NCI-H2107 (cell line): ENCODE results near the gene CPNE2.

Experiments used
- DNase-seq: peaks from one replicate; lab custom pipeline; 2025; lab: John Stamatoyannopoulos, UW

CPNE2 gene

DNA sequence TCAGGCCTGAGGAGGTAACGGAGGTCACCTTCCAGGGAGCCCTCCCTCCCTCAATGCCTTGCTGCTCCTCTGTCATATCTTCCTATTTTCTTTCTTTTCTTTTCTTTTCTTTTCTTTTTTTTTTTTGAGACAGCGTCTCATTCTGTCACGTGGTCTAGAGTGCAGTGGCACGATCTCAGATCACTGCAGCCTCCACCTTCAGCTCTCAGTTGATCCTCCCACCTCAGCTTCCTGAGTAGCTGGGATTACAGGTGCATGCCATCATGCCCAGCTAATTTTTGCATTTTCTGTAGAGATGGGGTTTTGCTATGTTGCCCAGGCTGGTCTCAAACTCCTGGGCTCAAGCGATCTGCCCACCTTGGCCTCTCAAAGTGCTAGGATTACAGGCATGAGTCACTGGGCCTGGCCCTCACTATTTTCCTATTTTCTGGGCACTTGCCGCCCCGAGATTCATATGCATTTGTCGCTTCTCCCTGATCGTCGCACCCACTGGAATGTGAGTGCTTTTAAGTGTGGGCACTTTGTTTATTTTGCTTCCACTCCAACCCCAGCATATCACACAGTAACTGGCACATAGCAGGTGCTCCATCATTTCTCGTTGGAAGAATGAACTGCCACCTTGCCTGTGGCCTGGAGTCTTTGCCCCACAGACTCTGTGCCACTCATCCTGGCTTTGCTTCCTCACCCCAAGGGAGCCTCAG is 31.7 kb downstream of the CPNE2 start:
- no peak for DNase-seq

DNA sequence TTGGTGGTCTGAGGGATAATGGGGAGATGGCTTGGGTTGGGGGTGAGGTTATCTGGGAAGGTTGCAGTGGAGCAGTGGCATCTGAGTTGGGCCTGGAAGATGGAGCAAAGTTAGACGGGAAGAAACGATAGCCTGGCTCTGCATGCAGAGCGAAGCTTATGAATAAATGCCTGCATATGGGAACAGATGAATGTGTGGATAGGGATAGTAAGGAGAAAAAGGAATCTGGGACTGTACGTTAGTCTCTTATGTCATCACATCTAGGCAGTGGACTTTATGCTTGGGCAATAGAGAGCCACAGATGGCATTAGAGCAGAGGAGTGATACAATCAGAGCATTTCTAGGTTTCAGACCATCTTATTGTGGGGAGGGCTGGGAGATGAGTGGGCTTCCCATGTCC is 33.0 kb downstream of the CPNE2 start:
- DNase-seq, result no peak

DNA sequence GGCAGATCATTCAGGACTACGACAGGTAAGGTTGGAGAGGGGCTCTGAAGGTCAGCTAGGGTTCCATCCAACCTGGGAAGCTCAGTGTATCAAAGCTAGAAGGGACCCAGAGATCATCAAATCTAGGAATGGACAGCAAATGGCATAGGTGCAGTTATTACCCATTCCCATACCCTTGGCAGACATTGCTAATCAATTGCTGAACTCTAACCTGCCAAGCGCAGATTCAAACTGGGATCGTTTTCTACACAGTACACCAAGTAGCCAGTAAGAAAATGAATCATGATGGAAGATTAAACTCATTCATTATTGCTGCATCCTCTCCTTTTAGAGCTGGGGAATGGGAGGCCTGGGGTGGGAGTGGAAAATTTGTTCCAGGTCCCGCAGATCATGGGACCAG is 33.6 kb downstream of the CPNE2 start:
- no peak for DNase-seq

DNA sequence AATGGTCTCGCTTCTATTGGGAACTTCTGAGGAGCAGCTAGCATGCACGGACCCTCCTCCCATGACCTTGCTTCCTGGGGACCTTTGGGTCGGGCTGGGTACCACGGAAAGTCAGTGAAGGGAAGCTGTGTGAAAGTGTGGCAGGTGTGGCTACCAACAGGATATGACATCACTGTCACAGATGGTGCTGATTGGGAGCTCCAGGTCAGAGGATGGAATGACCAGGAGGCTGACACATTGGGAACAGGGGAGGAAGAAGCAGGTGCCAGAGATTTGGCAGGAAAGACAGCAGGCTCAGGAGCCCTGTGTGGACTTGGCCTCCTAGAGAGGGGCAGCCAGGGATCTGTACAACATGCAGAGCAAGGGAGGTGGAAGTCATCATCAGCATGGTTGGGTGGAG is 34.0 kb downstream of the CPNE2 start:
- no peak for DNase-seq

DNA sequence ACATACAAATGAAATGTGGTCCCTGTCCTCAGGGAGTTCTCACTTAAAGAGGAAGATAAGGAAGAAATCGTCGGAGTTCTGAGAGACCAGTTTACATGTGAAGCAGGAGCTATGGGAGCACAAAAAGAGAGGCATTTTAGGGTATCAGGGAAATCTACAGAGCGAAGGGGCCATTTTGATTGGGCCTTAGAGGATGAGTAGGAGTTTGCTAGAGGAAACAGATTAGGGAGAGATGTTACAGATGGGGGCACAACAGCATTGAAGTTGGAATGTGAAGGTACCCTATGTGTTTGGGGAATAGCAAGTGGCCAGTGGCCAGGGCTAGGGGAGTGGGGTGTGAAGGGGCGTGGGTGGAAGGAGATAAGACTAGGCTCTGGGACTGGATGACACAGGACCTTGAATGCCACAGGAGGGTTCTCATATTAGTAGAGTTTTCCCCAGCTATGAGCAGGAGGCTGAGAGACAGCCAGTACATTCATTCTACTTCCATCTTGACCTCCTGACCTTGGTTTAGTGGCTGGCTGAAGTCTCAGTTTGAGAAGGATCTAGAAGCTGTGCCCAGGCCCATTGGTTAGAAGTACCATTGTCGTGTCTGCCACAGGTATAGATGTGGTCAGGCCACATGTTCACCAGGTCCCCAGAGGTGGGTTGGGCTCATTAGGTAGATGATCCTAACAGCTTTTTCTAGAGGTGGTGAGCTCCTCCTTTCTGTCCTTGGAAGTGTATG is 34.8 kb downstream of the CPNE2 start:
- DNase-seq, result no peak

DNA sequence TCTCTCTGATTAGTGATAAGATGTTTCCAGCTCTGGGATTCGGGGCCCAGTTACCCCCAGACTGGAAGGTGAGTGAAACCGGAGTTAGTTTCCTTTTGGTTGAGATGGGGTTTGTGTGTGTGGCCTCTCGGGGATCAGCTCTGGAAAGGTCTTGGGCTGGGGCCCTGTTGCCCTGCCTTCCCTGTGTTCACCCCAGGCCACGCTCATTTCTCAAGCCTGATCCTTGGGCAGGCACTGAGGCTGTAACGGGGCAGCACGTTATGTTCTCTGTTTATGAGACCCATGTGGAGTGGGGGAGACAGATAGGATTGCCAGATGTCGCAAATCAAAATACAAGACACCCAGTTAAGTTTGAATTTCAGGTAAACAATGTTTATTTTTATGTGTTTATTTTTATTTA is 35.5 kb downstream of the CPNE2 start:
- DNase-seq, result no peak

DNA sequence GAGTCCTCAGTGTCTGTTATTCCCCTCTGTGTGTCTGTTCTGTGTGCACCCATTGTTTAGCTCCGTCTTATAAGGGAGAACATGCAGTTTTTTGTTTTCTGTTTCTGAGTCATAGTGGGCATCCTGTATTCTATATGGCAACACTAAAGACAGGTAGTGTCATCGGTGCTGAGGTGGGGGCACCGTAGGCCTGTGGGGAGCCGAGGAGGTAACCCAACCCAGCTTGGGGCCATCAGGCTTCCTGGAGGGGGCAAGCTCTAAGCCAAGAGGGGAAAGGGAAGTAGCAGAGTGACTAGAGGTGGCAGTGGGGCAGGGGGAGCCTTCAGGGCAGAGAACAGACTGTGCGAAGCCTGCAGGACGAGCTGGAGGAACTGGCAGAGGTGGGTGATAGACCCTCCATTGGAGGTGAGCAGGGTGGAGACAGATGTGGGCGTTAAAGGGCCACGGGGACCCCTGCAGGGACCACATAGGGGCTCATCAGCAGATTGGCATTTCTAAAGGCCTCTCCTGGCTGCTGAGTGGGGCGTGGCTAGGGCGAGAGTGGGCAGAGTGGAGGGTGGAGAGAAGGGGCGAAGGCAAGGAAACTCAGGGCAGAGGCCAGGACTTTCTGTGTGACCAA is 36.5 kb downstream of the CPNE2 start:
- DNase-seq, result no peak

DNA sequence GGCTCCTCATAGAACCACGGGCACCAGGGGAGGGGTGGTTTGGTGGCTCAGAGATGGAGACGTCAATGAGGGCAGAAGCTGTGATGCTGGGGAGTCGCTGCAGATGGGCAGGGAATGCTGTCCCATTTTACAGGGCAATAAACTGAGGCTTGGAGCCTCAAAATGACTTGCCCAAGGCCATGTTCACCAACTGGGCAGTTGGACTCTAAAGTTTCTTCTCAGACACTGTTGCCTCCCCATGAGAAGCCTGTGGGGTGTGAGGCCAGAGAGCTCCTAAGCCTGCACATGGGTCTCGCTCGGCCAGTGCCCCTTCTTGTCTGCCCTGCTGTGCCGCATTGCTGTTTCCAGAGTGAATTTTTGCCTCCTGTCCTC is 38.6 kb downstream of the CPNE2 start:
- DNase-seq, result no peak

DNA sequence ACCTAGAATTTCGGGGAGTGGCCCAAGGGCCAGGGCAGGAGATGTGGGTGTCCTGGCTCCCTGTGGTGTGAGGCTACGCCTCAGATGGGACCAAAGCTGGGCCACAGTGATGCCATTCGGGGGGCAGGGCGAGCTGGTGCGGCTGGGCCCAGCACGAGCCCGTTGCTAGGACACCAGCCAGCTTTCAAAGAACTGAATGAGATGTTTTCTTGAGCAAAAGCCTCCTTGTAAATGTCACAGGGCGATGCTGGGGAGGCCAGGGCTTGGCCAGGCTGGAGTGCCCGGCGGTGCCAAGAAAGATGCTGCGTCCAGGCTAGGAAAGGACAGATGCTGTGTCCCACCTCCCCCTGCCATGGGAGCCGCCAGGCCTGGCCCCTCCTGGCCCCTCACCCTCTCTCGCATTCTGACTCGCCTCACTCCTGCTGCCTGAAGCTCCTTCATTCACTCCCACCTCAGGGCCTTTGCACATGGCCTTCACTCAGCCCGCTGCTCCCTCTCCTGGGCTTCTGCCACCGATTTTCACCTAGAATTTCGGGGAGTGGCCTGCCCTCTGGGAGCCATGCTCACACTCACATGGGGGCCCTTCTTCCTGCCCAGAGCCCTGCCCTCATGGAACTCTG is 39.1 kb downstream of the CPNE2 start:
- no peak for DNase-seq

DNA sequence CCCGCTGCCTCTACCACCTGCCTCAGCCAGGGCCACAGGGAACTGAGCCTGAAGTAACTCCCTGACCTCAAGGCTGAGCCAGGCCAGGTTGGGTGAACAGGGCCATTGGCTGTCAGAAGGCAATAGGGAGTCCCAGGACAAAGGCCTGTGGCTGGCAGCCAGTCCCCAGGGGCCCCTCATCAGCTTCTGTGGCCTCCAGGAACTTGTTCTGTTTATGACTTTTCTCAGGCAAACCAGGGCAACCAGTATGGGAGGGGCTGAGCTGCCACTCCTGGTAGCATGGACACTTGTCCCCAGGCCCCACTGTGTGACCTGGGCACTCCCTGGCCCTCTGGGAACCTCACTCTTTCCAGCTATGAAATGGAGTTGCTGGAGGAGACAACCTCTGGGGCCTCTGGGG is 40.1 kb downstream of the CPNE2 start:
- no peak for DNase-seq

DNA sequence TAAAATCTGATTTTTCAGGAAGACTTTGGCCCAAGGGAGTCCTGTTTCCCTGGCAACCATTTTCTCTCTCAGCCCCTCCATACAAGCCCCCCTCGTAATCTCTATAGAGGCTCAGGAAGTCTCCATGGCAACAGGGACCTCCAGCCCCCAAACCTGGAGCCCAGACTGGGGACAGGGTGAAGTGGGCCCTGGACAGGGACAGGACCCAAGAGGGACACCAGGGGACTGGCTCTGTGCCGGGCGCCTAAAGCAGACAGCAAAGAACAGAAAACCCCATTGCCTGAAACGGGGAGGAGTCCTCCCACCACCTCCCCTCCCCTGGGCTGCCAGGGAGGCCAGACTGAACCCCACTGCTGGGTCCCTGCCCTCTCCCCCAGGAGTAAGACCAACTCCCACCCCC is 40.6 kb downstream of the CPNE2 start:
- no peak for DNase-seq

DNA sequence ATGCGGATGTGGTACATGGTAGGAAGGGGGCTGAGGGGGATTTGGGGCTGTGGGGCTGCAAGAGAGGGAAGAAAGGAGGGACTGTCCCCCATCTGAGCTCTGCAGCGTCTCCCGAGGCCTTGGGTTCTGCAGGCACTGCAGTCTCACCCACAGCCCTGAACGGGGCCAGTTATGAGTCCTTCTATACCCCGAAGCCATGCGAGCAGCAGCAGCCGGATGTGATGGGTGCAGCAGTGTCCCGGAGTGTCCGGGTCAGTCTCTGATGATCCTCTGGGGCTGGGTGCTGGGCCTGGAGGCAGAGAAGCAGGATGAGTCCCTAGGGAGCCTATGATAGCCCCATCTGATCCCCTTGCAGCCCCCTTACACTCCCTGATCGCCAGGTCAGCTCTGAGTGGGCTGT is 41.5 kb downstream of the CPNE2 start:
- no peak for DNase-seq

DNA sequence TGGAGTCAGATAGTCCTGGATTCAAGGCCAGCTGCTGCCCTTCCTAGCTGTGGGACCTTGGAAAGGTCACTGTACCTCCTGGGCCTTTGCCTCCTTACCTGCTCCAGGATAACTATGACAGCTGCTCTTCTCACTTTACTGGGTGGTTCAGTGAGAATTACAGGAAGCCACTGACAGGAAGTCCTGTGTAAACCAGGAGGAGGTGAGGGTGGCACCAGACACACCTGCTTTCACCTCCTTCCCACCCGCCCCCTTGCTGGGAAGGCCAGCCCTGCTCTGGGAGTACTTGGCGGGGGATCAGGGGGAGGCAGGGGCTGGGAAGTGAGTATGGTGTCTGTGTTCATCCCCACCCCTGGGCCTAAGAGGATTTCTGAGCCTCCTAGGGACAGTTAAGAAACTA is 42.6 kb downstream of the CPNE2 start:
- DNase-seq, result no peak

DNA sequence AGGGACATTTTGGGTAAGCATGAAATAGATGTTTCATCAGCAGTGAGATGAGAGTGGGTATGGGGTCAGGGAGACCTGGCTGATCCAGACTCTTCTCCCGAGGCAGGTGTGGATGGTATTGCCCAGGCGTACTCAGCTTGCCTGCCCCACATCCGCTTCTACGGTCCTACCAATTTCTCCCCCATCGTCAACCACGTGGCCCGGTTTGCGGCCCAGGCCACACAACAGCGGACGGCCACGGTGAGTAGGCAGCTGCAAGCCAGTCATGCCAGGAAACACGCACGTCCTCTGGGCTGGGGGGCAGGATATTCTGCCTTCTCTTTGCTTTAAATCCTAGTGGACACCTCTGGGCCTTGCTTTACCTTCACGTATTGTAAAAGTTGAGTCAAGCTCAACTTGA is 44.7 kb downstream of the CPNE2 start:
- DNase-seq, result no peak

DNA sequence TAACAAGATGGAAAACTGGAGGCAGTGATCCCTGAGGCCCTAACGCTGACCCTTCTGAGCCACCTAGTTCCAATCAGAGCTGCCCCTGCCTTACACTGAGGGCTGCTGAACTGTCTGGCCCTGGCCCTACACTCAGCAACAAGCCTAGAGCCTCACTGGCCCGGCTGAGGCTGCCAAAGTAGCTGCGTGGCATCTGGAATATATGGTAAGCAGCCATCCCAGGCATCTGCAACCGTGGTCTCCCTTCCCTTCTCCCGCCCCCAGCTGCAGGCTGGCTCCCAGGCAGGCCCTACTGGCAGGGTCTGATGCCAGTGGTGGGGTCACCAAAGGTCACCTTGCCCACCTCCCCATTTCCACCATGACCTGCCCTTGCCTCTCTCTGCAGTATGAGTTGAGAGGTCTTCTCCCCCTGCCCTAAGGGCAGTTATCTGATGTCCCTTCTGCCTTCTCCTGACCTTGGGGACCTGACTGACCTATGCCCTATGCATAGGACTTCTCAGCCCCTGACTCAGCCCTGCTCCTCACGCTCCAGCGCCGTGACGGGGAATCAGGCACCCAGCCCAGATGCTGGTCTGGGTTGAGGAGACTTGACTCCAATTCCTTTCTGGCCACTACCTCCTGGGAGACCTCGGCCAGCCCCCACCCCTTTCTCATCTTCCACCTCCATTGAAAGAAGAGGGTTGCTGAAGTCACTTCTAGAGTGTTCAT is 45.3 kb downstream of the CPNE2 start:
- no peak for DNase-seq

DNA sequence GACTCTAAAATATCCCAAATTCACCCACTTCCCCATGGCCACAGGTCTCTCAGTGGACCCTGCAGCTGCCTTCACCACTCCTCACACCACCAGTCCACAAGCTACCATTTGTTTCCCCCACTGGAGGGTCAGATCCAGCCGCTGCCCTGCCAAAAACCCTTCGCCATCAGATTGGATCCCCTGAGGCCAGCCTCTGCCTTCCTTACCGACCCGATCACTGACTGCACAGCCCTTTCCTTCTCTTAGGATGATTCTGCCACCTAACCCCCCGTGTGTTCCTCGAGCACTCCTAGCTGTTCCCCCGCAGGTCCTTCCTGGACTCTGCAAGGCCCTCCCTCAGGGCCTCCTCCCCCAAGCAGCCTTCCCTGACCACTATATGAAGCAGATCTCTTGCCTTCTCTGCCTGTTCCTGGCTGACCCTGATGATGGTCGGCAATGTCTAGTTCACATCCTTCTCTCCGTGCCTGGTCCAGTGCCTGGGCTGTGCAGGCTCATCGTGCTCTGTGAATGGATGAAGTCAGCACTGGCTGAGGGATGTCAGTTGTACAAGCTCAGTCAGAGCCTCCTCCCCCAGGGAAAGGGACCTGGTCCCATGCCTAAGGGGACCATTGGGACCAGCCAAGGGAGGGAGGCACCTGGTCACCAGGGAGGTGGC is 46.0 kb downstream of the CPNE2 start:
- no peak for DNase-seq

DNA sequence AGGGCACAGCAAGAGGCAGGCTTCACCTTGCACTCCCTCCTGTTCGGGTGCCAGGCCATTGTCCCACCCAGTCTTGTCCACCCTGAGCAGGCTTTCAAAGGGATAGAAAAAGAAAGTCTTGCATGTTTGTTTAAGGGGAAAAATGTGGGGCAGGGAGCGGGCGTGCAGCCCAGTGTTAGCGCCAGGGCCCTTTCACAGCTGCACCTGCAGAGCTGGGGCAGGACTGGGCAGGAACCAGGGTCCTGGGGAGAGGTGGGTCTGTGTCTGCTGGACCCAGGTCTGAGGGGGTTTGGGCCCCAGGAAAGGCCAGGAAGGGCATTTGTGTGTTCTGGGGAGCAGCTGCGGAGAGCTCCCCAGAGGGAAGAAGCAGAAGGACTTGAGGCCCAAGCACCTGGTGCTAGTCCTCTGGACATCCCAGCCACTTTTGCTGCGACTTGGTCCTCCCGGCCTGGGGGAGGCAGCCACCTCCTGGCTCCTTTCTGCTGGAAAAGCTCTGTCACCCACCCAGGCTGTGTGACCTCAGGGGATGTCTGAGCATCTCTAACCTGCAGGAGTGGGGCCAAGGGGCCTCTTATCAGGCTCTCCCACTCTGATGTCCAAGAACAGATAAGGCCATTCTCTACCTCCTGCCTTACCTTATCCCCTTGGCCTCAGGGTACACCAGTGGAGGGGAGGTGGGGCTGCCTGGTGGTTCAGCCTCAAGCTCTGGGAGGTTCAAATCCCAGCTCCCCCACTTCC is 48.7 kb downstream of the CPNE2 start:
- DNase-seq, result no peak

DNA sequence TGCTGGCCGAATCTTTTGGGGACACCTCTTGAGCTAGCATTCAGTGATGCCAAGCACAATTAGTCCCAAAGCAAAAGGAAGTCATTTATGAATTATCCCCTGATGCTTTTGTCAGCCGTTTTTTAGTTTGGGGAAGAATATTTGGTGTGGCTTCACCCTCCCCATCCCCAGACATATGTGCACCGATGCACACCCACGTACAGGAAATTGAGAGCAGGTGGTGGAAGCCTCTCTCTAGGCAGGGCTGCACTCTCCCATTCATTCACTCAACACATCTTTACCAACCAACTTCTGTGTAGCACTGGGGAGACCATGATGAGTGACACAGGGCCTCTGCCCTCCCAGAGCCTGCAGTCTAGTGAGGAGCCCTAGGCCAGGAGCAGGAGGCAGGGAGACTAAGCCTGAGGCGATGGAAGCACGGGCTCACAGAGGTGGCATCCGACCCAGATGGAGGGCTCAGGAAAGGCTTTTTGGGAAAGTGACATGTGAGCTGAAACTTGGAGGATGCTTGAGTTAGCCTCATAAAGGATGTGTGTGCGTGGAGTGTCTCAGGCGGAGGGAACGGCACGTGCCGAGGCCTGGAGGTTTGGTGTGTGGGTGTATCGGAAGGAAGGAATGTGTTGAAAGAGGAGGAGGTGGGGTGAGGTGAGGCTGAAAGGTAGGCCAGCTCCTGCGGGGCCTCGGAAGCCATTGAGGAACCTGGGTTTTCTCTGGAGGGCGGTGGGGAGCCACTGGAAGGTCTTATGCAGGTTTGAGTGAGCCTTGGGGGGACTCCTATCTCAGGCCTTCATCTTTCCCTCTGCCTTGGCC is 49.6 kb downstream of the CPNE2 start:
- no peak for DNase-seq

DNA sequence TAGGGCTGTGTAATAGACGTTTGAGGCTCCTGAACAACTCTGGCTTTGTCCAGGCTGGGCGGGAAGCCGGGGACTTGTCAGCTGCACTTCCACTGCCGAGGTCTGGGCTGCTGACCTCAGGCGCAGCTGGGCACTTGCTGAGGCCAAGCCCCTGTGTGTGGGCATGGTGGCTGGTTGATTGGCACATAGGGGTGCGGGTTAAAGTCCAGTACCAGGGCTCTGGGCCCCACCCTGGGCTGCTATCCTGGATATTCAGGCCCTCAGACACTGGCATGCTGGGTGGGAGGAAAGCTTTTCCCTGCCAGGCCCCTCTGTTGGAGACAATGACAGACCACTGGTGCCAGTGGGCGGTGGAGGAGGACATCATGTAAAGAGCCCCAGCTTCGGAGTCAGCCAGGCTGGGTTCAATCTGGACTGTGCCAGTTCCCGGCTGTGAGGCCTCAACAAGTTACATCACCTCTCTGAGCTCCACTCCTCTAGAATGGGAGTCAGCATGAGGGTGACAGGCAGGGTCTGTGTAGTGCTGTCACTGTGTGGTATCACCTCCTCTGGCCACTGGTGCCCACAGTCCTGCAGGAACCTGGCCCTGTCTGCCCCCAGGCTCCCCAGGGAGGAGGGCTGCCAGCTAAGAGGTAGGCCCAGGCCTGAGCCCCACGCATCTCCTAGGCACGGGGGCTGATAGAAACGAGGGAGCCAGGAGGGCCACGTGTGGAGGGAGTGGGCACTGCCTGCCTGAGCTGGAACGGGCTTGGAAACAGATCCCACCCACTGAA is 51.0 kb downstream of the CPNE2 start:
- DNase-seq, result no peak

DNA sequence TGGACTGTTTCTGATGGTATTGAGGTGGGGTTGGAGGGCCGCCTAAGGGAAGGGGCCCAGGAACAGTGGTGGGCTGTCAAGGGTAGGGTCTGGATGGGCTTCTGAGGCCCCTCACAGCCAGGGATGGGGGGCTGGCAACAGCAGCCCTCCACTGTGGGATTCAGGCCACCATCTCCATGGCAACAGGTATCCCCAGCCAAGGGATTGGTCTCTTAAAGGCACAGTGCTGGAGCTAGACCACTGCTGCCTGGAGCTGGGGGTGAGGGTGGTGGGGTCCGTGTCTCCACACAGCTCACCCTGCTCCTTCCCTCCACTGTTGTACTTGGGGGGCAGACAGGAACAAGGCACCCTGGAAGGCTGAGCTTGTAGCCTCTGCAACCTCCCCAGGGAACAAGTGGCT is 51.6 kb downstream of the CPNE2 start:
- no peak for DNase-seq
